Vagina (tissue), 2 donors: Measurements from ENCODE around the gene FOXO4.

Experiments
- POLR2A ChIP-seq, 2 donors: fragments of 450-650 bp; IDR thresholded peaks; one replicate each; pipeline ENCODE4 v1.6.1; 2017; ENCODE audit warnings: antibody characterized with exemption in 2 of 2, mild to moderate bottlenecking in 2 of 2, moderate library complexity in 2 of 2
- POLR2AphosphoS5 ChIP-seq, 2 donors: sonication (generic); formaldehyde crosslinking; IDR thresholded peaks; one replicate each; pipeline ENCODE4 v1.9.0; 2017; ENCODE audit warnings: antibody characterized with exemption in 2 of 2, mild to moderate bottlenecking in 2 of 2, low read depth in 1 of 2; ENCODE audit not compliant: insufficient read depth in 1 of 2
- TF ChIP-seq, protein P1 (sequence below), 3 experiments: fragments of 450-650 bp in 2 of 3; fragments of 200-600 bp in 1 of 3; sonication (generic) in 1 of 3; IDR thresholded peaks; one replicate each; pipeline ENCODE4 v1.5.1; 2017 to 2019; ENCODE audit warnings: antibody characterized with exemption in 3 of 3, mild to moderate bottlenecking in 2 of 3, moderate library complexity in 2 of 3

DNA sequence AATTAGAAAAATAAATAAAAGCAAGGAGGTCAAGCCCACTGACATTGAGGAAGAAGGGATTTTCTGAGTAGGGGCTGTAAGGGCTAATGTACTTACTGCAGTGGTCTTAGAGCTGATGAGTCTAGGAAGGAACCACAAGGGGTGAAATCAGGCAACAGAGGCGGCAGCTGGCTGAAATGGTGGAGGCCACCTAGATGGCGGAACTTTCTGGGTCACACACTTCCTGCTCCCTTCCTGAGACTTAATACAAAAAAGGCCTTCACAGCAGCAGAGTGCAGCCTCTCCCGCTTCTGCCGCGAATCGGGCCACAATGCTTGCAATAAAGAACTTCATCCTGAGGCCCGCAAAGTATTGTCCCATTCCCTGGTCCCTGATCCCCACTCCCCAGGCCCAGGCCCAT is 42.9 kb upstream of the FOXO4 start:
- TF ChIP-seq POLR2A (IDR thresholded peaks at IDR 0.05) (no peak), POLR2AphosphoS5 (IDR thresholded peaks at IDR 0.05; ENCODE audit: insufficient read depth in 1 of 2, low read depth in 1 of 2) (no peak)
- TF ChIP-seq, protein P1, sequence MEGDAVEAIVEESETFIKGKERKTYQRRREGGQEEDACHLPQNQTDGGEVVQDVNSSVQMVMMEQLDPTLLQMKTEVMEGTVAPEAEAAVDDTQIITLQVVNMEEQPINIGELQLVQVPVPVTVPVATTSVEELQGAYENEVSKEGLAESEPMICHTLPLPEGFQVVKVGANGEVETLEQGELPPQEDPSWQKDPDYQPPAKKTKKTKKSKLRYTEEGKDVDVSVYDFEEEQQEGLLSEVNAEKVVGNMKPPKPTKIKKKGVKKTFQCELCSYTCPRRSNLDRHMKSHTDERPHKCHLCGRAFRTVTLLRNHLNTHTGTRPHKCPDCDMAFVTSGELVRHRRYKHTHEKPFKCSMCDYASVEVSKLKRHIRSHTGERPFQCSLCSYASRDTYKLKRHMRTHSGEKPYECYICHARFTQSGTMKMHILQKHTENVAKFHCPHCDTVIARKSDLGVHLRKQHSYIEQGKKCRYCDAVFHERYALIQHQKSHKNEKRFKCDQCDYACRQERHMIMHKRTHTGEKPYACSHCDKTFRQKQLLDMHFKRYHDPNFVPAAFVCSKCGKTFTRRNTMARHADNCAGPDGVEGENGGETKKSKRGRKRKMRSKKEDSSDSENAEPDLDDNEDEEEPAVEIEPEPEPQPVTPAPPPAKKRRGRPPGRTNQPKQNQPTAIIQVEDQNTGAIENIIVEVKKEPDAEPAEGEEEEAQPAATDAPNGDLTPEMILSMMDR (IDR thresholded peaks at IDR 0.05): no peak
